Lower leg skin (tissue), 3 donors: ENCODE measurements around the gene RAB3B.

Source experiments
- POLR2A ChIP-seq, 2 donors: fragments of 450-650 bp; IDR thresholded peaks; one replicate each; pipeline ENCODE4 v1.6.1; 2016 to 2017; ENCODE audit warnings: antibody characterized with exemption in 2 of 2, mild to moderate bottlenecking in 1 of 2, moderate library complexity in 1 of 2
- TF ChIP-seq, protein P1 (sequence below), 3 donors: fragments of 450-650 bp; IDR thresholded peaks; one replicate each; pipeline ENCODE4 v1.5.1; 2016; ENCODE audit warnings: antibody characterized with exemption in 3 of 3, mild to moderate bottlenecking in 3 of 3, moderate library complexity in 2 of 3

GRCh38 chr1:51948491-51948915 lies 42.0 kb downstream of the RAB3B start:
- TF ChIP-seq, protein P1, sequence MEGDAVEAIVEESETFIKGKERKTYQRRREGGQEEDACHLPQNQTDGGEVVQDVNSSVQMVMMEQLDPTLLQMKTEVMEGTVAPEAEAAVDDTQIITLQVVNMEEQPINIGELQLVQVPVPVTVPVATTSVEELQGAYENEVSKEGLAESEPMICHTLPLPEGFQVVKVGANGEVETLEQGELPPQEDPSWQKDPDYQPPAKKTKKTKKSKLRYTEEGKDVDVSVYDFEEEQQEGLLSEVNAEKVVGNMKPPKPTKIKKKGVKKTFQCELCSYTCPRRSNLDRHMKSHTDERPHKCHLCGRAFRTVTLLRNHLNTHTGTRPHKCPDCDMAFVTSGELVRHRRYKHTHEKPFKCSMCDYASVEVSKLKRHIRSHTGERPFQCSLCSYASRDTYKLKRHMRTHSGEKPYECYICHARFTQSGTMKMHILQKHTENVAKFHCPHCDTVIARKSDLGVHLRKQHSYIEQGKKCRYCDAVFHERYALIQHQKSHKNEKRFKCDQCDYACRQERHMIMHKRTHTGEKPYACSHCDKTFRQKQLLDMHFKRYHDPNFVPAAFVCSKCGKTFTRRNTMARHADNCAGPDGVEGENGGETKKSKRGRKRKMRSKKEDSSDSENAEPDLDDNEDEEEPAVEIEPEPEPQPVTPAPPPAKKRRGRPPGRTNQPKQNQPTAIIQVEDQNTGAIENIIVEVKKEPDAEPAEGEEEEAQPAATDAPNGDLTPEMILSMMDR (IDR thresholded peaks at IDR 0.05): no peak
- no peak for TF ChIP-seq POLR2A (IDR thresholded peaks at IDR 0.05)
